Measurements from ENCODE around the gene GULP1. TPM values are rescaled to one million over a fixed set of nuclear protein-coding genes. Genes with fewer than 3 reads are reported as not detected.
"Not testable (repeated sequence)": the region's sequence is repeated elsewhere in the genome, so short reads cannot be mapped to it uniquely, and the experiment has no call there.

GULP1 gene
- total and polyA plus RNA-seq, 12 donors, result 2.0 to 6.0 (median 4.7) TPM

DNA sequence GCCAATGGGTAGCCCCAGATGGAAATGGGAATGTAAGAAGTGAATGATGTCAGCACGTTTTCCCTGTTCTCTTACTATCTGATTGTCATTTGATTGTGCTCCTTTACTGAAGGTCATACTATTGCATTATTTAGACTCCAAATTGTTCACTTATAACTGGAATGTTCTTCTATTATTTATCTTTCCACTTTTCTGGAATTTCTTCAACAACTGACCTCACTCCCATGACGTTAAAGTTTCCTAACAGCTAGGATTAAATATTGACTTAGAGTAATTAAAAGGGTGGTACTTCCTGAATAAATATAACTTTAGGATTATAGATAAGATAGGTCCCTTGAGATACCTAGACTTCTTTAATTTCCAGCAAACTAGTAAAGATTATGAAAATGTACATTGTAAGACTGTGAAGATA lies 10.9 kb upstream of the GULP1 start:
- Histone ChIP-seq H3K36me3 (no peaks in the 10 kb centered on the region), H3K27me3 (no peaks in the 10 kb centered on the region), H3K27ac (no peak overlapping the region), H3K4me3 (no peak overlapping the region), H3K9me3 (peaks cover 0 to 16% (median 0%) of the 10 kb centered on the region in 11 donors), H3K4me1 (no peaks in the 10 kb centered on the region)
- intact Hi-C loops (cut with DNase I), result no loop called here
- DNase-seq, result no peak
- TF ChIP-seq, protein P1, sequence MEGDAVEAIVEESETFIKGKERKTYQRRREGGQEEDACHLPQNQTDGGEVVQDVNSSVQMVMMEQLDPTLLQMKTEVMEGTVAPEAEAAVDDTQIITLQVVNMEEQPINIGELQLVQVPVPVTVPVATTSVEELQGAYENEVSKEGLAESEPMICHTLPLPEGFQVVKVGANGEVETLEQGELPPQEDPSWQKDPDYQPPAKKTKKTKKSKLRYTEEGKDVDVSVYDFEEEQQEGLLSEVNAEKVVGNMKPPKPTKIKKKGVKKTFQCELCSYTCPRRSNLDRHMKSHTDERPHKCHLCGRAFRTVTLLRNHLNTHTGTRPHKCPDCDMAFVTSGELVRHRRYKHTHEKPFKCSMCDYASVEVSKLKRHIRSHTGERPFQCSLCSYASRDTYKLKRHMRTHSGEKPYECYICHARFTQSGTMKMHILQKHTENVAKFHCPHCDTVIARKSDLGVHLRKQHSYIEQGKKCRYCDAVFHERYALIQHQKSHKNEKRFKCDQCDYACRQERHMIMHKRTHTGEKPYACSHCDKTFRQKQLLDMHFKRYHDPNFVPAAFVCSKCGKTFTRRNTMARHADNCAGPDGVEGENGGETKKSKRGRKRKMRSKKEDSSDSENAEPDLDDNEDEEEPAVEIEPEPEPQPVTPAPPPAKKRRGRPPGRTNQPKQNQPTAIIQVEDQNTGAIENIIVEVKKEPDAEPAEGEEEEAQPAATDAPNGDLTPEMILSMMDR (IDR thresholded peaks at IDR 0.05), result no peak
- ATAC-seq, result peak in 1 of 8 donors; percentile 44
- 52 to 64% methylated on average over 2 of the region's 2 CpGs for WGBS, 2 donors

DNA sequence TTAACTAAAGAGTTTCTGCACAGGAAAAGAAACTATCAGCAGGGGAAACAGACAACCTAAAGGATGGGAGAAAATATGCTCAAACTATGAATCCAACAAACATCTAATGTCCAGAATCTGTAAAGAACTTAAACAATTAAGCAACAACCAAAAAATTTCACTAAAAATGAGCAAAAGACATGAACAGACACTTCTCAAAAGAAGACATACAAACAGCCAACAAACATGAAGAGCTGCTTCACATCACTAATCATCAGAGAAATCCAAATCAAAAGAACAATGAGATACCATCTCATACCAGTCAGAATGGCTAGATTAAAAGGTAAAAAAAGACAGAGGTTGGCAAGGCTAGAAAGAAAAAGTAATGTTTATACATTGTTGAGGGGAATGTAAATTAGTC lies 8.8 kb upstream of the GULP1 start:
- ATAC-seq (no peak), DNase-seq (no peak)
- Histone ChIP-seq H3K27ac (no peak overlapping the region), H3K36me3 (no peaks in the 10 kb centered on the region), H3K27me3 (no peaks in the 10 kb centered on the region), H3K4me1 (no peaks in the 10 kb centered on the region), H3K4me3 (no peak overlapping the region), H3K9me3 (peaks cover 0 to 16% (median 0%) of the 10 kb centered on the region in 11 donors)
- TF ChIP-seq, protein P1 (IDR thresholded peaks at IDR 0.05), result no peak
- intact Hi-C loops (cut with DNase I), result no loop called here

DNA sequence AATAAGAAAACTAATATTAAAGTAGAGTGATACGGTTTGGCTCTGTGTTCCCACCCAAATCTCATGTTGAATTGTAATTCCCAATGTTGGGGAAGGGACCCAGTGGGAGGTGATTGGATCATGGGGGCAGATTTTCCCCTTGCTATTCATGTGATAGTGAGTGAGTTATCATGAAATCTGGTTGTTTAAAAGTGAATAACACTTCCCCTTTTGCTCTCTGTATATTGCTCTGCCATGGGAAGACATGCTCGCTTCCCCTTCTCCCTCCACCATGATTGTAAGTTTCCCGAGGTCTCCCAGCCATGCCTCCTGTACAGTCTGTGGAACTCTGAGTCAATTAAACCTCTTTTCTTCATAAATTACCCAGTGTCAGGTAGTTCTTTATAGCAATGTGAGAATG lies 7.4 kb upstream of the GULP1 start:
- 93 to 95% methylated on average over 3 of the region's 3 CpGs for WGBS, 2 donors
- H3K4me1 ChIP-seq; H3K4me3 ChIP-seq; ATAC-seq; H3K27me3 ChIP-seq; H3K27ac ChIP-seq; H3K36me3 ChIP-seq; DNase-seq; intact Hi-C loops (cut with DNase I): not testable (repeated sequence)
- H3K9me3 ChIP-seq, result peaks cover 0 to 16% (median 0%) of the 10 kb centered on the region in 11 donors

DNA sequence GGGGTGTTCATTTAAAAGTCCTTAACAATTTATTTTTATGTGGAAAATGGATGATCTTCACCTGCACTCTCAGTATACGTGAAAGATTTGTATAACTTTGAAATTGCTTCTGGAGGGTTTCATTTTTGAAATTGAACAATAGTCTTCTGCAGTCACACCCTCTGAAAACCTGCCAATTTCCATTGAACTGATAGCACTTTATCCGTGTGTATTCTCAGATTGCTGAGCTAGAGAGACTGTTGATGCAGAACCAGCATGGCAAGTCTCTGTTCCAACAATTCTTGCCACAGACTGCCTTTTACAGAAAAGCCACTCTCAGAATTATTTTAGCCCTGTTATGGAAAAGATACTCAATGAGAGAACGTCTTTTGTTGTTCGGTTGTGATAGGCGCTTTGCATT lies 6.6 kb upstream of the GULP1 start:
- Histone ChIP-seq H3K4me3 (no peak overlapping the region), H3K36me3 (no peaks in the 10 kb centered on the region), H3K4me1 (no peaks in the 10 kb centered on the region), H3K9me3 (peaks cover 0 to 16% (median 0%) of the 10 kb centered on the region in 11 donors), H3K27me3 (no peaks in the 10 kb centered on the region), H3K27ac (no peak overlapping the region)
- intact Hi-C loops (cut with DNase I), result no loop called here
- TF ChIP-seq, protein P1 (IDR thresholded peaks at IDR 0.05), result no peak
- WGBS, 2 donors, result 75 to 78% methylated on average over 5 of the region's 5 CpGs
- DNase-seq (no peak), ATAC-seq (no peak)

DNA sequence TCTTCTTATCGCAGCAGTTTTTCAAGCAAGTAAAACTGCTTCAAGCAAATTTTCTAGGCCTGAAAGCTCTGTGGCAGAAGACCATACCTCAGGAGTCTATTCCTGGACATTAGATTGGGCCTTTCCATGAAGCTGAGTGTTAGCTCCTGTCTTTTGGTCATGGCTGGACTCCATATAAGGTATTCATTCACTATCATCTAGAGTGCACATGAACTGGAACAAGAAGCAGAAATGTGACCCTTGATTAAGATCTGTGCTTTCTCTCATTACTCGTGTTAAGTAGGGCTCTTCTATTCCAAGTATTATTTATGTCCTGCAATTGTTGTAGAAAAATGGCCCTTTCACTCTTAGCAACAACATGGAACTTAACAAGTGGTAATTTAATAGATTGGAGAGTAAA lies 5.9 kb upstream of the GULP1 start:
- H3K9me3 ChIP-seq, result peaks cover 0 to 16% (median 0%) of the 10 kb centered on the region in 11 donors
- peaks cover 0 to 3% (median 0%) of the 10 kb centered on the region in 9 donors for H3K4me1 ChIP-seq
- DNase-seq (no peak), ATAC-seq (no peak)
- no peaks in the 10 kb centered on the region for H3K27me3 ChIP-seq
- intact Hi-C loops (cut with DNase I), result no loop called here
- TF ChIP-seq, protein P1 (IDR thresholded peaks at IDR 0.05), result no peak
- H3K4me3 ChIP-seq, result no peak overlapping the region
- 71 to 77% methylated on average over 2 of the region's 2 CpGs for WGBS, 2 donors
- H3K36me3 ChIP-seq, result no peaks in the 10 kb centered on the region
- no peak overlapping the region for H3K27ac ChIP-seq

All from heart right ventricle (tissue), 16 donors.